HT-29 (cell line): ENCODE results near the gene HIPK1. TPM values are rescaled to one million over a fixed set of nuclear protein-coding genes. Genes with fewer than 3 reads are reported as not detected.
"Not testable (repeated sequence)": the region's sequence is repeated elsewhere in the genome, so short reads cannot be mapped to it uniquely, and the experiment has no call there.

ENCODE experiments used
- DNase-seq: peaks from one replicate; pipeline ENCODE4 v3.0.0-alpha.2; 2015; ENCODE audit warnings: low spot score
- total RNA-seq: library from RNA; depleted of rRNA; stranded (reverse); fragments of >200 nt; shearing (Covaris generic); gene quantifications from 2 replicates; pipeline ENCODE4 v1.2.3, GENCODE V29; 2014

The HIPK1 gene
- total RNA-seq, 1 experiment from 2014 or later = 19.4 TPM

DNA sequence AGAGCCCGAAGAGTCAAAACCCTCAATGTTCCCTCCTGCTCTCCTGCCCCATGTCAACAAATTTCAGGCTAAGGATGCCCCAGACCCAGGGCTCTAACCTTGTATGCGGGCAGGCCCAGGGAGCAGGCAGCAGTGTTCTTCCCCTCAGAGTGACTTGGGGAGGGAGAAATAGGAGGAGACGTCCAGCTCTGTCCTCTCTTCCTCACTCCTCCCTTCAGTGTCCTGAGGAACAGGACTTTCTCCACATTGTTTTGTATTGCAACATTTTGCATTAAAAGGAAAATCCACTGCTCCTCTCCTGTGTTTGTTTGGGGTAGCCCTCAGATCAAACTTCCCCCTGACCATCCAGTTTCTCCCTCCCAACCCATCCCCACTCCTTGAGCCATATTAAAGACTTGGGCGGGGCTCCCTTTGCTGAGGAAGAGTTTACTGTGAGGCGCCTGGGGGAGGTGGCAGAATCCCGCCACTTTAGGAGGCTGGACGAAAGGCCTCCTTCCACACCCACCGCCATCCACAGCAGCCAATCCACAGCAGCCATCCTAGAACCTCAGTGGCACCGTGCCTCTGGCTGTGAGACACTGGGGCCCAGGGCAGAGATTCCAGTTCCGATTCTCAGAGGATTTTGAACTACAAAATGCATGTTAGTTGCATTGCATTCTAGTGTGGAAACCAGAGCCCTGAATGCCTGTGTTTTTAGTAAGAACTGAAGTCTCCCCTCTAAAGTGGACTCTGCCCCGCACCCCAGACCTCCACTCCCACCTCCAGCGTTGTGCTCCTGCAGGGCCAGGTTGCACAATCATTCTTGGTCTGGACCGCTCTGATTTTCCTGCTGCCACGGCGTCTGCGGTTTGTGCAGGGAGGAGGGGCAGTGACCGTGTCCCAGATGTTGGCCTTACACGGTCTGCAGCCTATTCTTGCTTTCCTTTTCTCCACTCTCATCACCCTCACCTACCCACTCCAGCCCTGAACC, 53.1 kb downstream of the HIPK1 start:
- no peak for DNase-seq

DNA sequence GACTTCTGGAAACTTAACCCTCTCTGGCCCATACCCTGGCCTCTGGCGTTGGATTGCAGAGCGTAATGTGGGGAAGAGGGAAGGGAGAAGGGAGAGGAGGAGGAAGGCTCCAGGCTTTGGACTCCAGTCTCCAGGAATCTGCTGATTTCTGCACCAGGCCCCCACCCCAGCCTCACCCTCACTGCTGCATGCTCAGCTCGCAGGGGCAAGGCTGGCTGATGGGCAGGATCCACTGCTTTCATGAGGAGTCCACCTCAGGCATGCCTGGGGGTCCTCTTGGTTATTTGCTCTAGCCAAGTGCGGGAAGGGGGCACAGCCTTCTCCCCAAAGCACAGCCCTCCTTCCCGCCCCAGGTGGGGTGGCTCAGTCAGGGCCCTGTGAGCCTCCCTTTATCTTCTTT, 53.8 kb downstream of the HIPK1 start:
- no peak for DNase-seq

DNA sequence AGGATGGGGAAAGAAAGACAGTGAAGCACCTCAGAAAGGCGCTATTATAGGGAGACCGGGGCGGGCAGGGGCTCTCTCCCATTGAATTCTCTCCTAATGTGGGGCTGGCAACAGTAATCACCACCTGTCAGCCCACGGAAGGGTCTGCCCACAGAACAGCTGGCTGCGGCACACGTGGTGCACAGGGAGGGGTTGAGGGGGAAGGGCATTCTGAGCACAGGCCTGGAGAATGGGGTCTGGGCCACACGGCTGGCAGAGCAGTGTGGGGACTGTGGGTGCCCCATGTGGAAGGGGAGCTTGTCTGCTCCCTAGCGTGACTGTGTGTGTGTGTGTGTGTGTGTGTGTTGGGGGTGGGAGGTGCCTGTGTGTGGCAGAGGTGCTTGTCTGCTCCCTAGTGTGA, 54.3 kb downstream of the HIPK1 start:
- DNase-seq = no peak

DNA sequence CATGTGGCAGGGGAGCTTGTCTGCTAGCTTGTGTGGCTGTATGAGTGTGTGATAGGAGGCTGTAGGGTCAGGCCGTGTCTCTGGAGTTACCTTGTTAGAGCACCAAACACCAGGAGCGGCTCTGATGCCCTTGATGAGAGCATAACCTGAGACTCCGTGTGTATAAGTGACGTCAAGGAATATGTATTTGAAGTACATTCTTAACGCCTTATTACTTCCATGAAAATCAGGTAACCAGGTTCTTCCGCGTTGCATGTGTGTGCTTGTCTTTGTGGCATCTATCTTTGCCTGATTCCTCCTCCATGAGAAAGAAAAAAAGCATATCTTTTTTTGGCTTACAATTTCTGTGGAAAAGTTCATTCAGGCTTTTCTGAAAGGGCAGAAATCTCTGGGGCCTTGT, 54.7 kb downstream of the HIPK1 start:
- DNase-seq = no peak

DNA sequence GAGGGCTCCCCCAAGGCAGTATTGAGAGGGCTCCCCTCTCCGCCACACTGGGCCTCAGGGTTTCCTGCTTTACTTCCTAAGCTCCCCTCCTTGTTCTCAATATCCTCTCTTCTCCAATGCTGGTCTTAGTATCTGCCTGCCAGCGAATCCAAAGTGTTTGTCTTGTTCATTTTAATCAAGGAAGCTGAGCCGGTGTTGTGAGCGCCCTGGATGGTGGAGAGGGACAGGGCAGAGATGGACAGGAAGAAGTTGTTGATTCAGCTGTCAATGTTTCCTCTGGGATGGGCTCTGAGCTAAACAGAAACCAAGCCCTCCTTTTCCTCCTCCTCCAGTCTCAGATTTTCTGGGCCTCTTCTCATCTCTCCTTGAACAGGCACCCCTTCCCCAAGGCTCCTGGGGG, 55.6 kb downstream of the HIPK1 start:
- DNase-seq = no peak

DNA sequence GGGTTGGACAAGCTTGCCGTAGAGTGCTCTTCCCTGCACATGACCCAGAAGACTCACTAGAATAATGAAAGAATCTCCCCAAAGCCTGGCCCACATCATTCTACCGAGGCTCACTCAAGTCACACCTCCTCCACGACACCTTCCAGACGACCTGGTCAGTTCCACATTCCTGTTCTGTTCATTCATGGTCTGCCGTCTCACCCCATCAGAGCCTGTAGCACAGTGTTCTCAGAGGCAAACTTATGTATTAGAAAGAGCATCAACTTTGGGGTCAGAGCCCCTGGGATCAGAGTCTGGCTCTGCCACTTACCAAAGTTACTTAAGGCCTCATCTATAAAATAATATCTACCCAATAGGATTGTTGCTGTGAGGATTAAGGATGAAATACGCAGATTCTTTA, 57.7 kb downstream of the HIPK1 start:
- no peak for DNase-seq

DNA sequence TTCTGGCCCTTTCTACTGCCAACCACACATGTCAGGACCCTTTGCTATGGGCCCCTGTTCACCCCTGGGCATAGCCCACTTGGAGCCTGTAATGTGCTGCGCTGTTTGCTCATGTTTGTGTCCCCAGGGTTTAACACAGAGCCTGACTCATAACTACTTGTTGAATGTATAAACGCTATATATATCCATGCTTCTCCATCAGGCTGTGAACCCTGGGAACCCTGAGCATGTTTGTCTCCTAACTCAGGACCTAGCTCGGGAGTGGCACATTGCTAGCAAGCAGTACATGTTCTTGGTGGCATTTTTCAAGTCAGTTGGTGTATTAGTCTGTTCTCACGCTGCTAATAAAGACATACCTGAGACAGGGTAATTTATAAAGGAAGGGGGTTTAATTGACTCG, 58.1 kb downstream of the HIPK1 start:
- no peak for DNase-seq

DNA sequence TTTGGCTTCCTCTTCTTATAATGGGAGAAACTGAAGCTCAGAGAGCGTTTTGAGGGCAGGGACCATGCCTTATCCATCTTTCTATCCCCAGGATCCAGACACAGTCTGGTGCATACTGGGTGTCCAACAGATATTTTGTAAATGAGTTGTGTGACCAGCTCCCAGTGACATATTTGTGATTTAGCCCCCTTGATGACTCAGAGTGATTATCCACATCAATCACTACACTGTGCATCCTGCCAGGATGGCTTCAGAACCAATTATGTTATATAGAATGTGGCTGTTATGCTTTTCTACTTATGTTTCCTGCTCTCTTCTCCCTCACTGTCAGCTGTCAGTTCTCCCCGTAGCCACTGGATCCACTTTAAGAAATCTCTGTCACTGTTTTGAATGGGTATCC, 61.4 kb downstream of the HIPK1 start:
- no peak for DNase-seq

DNA sequence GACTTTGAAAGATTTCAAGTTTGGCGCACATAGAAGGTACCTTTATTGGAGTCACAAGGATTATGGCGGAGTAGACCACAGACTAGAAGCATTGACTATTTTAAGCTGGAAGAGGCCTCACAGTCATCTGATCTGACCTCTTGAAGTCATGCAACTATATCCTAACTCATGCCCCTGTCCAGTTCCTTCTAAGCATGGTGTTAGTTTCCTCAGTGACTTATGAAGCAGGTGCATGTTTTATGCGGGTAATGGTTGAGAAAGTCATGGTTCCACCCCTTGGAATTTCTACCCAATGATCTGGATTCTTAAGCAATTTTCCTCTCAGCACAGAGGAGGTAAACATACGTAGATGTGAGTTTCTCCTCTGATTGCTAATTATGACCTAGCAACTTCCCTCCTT, 61.8 kb downstream of the HIPK1 start:
- DNase-seq = no peak

DNA sequence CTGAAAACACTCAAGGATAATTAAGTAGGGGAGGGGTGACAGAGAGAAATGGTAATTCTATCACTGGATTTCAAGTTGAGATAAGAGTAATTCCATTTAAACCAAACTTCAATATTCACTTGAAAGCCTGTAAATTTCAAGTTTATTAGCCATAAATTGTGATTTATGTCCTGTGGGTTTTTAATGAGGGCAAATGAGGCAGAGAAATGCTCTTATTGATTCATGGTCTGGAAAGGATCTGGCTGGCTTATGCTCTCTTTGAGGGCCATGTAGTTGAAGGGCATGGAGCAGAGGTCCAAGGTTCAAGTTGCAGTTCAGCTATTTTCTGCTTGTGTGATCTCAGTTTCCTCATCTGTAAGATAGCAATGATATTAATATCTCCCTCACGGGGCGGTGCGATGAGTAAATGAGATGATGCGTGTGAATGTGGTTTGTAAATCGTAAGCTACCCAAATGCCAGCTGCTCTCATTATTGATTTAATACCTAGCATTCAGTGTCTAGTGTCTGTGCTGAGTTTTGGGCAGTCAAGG, 62.4 kb downstream of the HIPK1 start:
- DNase-seq = no peak

DNA sequence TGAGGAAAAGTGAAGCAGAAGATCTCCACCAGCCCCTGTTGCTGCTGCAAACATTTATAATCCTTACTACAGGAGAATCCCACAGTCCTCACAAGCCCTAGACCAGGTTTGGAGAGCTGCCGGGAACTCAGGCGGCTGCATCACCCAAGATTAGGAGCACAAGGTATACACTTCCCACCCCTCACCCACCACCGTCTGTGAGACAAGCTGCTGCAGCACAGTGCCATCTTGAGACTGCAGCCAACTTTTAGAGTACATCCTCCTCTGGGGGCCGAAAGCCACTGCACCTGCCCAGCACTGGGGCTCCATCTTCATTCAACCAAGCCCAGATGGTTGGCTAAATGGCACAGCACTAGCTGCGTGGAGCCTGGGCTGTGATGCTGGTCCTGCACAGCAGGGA, 63.9 kb downstream of the HIPK1 start:
- no peak for DNase-seq

DNA sequence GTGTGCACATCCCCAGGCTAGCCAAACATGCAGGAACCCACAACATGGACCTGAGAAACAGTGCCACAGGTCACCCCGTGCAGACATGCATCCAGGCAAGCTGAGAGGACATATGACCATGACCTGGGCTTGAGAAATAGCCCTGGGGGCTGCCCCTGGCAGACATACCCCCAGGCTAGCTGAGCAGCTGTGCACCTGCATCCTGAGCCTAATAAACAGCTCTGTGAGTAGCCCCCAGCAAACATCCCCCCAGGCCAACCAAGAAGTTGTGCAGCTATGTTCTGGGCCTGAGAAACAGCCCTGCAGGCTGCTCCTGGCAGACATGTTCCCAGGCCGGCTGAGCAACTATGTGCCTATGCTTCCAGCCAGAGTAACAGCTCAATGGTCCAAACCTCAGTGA, 64.6 kb downstream of the HIPK1 start:
- DNase-seq = no peak

DNA sequence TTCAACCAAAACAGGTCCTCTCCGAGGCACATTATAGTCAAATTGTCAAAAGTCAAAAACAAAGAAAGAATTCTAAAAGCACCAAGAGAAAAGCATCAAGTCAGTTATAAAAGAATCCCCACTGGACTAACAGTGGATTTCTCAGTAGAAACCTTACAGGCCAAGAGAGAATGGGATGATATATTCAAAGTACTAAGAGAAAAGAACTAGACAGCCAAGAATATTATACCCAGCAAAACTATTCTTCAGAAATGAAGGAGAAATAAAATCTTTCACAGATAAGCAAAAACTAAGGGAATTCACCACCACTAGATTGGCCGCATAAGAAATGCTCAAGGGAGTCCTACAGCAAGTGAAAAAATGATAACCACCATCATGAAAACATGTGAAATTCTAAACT, 66.3 kb downstream of the HIPK1 start:
- no peak for DNase-seq

DNA sequence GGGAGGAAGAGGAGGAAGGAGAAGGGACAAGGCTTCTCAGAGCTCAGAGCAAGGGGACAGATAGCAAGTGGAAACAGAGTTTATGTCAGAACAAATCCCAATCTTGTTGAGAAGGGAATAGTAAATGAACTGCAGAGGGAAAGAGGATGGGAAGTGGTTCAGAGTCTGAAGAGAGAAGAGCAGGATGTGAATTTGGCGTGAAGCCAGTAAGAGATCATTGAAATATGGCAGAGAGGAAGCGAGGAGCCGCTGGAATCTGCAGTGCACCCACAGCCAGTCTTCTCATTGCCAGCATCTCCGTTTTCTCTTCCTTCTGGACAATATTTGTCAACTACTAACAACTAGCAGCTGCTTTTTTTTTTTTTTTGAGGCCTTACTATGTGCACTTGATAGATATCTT, 69.2 kb downstream of the HIPK1 start:
- DNase-seq = peak; percentile 5

DNA sequence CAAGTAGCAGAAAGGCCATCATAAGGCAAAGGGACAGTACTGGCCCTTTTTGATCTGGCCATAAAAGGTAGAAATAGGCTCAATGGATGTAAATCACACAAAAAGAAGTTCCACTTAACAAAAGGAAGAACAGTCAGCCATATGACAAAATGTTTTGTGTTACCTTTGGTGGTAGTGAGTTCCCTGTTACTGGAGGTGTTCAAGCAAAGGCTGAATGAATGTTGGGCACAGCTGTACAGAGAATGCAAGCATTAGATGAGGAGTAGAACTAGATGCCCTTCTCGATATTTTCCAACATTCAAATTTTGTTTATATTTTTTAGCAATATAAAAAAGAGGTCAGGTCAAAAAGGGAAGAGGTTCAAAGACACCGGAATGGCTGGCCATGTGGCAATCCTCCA, 70.1 kb downstream of the HIPK1 start:
- no peak for DNase-seq

DNA sequence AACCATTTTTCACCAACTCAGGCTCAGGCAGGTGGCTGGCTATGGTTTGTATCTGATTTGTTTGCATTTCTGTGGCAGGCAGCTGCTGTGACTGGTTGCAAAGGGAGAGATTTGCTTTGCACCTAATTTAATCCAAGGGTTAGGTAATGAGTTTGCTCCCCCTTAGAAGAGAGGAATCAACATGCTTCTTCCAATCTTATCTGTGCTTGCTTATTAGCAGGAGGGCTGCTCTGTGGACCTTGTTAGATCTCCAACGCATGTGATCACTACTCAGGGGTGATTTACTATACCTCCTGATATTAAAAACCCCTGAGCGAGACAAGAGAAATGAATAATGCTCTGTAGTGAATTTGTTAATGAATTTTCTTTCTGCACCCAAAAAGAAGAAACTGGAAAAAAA, 70.7 kb downstream of the HIPK1 start:
- no peak for DNase-seq

DNA sequence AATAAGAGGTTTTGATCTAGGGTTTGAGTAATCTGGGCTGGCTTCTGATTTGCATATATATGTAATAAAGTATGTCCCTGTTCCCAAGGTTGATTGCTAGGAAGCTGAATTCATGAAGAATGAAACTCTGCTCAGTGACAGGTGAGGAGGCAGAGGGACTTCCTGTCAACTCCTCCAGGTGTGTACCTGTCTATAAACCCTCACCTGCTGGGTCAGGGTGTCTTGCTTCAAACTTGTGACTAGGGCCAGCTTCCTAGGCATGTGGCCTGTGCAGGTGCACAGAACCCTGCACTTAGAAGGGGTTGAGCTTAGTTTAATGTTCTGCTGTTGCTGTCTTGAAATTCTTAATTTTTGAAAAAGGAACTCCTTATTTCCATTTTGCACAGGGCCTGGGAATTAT, 71.3 kb downstream of the HIPK1 start:
- DNase-seq = no peak

DNA sequence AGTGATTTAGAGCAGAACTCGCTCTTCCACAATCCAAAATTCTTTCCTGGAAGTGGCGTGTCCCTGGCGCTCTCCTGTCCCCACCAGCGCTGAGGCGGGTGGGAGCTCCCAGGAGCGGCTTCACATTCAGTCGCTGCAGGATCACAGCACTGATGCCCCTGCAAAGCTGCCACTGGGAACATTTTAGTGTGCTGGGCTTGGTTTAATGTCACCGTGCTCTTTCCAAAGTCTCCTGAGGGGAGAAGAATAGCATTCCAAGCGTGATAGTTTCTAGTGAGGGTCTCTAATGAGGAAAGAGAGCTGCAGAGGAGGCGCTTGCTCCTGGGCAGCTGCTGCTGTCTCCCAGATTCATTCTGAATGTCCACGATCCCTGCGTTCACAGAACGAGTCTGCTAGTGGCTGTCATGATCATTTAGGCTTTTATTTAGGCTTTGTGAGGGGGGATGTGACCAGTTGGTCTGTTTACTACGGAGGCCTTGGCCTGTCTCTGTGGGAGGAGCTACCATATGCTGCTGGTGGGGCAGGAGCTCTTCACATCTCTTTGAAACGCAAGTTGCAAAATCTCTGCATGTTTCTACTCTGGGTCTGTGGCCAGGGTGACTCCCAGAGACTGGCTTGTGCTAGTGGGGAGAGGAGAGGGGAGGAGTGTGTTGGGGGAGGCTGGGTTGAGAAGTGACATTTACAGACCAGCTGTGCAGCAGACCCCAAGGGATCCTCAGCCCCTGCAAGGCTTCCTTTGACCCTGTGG, 73.5 kb downstream of the HIPK1 start:
- no peak for DNase-seq

DNA sequence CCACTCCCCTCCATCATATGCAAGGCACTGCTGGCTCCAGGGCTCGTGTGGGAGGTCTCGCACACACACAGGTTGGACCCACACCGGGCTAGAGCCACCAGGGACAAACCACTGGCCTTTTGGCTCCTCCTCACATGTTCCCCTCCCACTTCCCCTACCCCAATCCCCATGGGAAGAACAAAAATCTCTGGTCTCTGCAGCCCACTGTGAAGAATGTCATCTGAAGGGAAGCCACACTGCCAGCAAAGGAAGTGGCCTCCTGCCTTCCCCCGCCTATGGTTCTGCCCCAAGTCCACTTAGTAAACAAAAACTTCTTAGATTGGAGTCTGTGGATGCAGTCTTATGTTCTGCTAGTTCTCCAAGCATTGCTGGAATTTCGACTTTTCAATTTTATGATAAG, 74.3 kb downstream of the HIPK1 start:
- no peak for DNase-seq

DNA sequence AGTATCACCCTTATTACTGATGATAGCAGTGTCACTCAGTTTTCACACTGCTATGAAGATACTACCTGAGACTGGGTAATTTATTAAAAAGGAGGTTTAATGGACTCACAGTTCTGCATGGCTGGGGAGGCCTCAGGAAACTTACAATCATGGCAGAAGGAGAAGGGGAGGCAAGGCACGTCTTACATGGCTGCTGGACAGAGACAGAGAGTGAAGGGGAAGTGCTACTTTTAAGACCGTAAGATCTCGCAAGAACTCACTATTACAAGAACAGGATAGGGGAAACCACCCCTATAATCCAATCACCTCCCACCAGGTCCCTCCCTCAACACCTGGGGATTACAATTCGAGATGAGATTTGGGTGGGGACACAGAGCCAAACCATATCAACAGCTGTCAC, 77.7 kb downstream of the HIPK1 start:
- not testable (repeated sequence) for DNase-seq

DNA sequence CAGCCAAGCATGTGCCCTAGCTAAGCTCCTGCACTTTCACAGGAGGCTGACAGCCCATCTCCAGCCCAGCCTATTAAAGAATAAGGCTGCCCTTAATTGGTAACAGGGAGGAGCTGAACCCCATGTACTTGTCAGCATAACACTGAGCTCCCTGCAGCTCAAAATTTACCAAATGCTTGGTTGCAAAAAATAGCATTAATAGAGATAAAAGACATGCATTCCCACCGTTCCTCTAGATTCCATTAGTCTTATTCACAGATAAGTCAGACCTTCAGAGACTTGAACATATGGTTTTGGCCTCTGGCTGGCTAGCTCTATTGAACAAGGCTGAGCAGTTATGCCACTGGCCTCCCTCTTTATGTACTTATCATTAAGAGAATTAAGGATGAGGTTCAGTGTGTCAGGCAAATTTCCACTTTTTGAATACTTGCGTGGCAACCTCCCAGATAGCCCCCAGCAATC, 79.4 kb downstream of the HIPK1 start:
- DNase-seq = no peak

DNA sequence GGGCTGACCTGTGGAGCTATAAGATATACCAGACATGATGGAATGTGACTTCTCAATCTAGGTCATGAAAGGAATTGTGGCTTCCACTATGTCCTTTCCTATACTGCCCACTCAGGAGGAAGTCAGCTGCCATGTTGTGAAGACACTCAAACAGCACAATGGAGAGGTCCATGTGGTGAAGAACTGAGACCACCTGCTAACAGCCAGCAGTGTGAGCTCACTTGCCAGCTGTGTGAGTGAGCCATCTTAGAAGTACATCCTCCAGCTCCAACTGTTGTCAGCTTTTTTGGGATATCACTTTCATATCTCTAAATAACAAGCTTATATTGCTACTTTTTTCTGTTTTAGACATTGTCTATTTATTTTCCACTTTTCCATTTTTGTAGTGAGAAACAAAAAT, 79.9 kb downstream of the HIPK1 start:
- no peak for DNase-seq

DNA sequence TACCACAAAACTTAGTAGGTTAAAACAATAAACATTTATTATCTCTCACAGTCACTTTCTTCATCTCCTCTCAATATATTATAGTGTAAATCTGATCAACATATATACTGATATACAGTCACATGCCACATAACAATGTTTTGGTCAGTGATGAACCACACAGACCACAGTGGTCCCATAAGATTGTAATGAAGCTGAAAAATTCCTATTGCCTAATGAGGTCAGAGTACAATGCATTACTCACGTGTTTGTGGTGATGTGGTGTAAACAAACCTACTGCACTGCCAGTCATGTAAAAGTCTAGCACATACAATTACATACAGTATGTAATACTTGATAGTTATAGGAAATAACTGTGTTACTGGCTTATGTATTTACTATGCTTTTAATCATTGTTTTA, 80.3 kb downstream of the HIPK1 start:
- DNase-seq = no peak
